SH-SY5Y (cell line): Measurements from ENCODE around the gene ADAMTSL3.

Source experiments
- GATA2 ChIP-seq: IDR thresholded peaks from 2 replicates; pipeline ENCODE4 v1.6.1; 2011; ENCODE audit warnings: mild to moderate bottlenecking, low read depth, low read length
- GATA3 ChIP-seq: IDR thresholded peaks from 2 replicates; pipeline ENCODE4 v1.6.1; 2011; ENCODE audit warnings: low read depth, mild to moderate bottlenecking, low read length, moderate library complexity

GRCh38 chr15:83922649-83923294 is 268.8 kb downstream of the ADAMTSL3 start:
- TF ChIP-seq GATA3: no peak
- no peak for TF ChIP-seq GATA2
